Suprapubic skin (tissue), 3 donors: ENCODE measurements around the gene RHOD.

Experiments used
- CTCF ChIP-seq, 2 donors: fragments of 200-600 bp in 1 of 2; fragments of 450-650 bp in 1 of 2; sonication (generic) in 1 of 2; IDR thresholded peaks; one replicate each; pipeline ENCODE4 v1.5.1; 2016 to 2019; ENCODE audit warnings: antibody characterized with exemption in 2 of 2, mild to moderate bottlenecking in 1 of 2, moderate library complexity in 1 of 2
- POLR2A ChIP-seq, 2 donors: fragments of 450-650 bp; IDR thresholded peaks; one replicate each; pipeline ENCODE4 v1.6.1; 2017; ENCODE audit warnings: antibody characterized with exemption in 2 of 2, mild to moderate bottlenecking in 2 of 2, moderate library complexity in 2 of 2

- TF ChIP-seq CTCF (IDR thresholded peaks at IDR 0.05) (no peak), POLR2A (IDR thresholded peaks at IDR 0.05) (no peak)
These were observed 3.5 kb downstream of the RHOD start for GRCh38 chr11:67060111-67060522.
